Fibroblast of skin of right quadriceps (primary cell): ENCODE measurements around the gene CHMP2A.
A peak's percentile ranks its signal among the peaks of the same experiment; 100 is the strongest.
"Not testable (repeated sequence)": the region's sequence is repeated elsewhere in the genome, so short reads cannot be mapped to it uniquely, and the experiment has no call there.

ENCODE experiments used
- DNase-seq: peaks from one replicate; pipeline ENCODE4 v3.0.0-alpha.2; 2013

The CHMP2A gene

GRCh38 chr19:58554494-58555368, at the start of gene CHMP2A:
TSS of gene CHMP2A (minus strand) at chr19:58555105. CDS start at chr19:58554212, 893 bp downstream.
- peak; percentile 96 for DNase-seq

DNA sequence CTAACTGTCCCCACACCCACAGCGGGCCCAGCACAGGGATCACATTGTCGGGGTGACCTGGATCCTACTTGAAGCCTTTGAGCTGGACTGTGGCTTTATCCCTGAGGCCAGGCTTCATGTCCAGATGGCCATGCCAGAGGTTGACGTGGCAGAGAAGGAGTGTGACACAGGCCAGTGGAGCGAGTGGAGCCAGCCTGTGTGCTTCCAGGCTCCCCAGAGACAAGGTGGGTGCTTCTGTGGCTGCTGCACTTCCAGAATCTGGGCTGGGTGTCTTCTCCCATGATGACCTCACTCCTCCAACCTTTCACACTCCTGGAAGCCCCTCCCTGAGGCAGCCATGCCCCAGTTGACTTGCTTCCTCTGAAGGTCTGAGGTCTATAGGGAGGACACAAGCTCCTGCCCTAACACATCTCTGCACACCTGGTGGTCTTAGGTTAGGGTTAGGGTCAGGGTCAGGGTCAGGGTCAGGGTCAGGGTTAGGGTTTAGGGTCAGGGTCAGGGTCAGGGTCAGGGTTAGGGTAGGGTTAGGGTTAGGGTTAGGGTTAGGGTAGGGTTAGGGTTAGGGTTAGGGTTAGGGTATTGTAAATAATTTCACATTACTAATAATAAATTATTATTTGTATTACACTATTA, 31.3 kb upstream of the CHMP2A start:
- no peak for DNase-seq

DNA sequence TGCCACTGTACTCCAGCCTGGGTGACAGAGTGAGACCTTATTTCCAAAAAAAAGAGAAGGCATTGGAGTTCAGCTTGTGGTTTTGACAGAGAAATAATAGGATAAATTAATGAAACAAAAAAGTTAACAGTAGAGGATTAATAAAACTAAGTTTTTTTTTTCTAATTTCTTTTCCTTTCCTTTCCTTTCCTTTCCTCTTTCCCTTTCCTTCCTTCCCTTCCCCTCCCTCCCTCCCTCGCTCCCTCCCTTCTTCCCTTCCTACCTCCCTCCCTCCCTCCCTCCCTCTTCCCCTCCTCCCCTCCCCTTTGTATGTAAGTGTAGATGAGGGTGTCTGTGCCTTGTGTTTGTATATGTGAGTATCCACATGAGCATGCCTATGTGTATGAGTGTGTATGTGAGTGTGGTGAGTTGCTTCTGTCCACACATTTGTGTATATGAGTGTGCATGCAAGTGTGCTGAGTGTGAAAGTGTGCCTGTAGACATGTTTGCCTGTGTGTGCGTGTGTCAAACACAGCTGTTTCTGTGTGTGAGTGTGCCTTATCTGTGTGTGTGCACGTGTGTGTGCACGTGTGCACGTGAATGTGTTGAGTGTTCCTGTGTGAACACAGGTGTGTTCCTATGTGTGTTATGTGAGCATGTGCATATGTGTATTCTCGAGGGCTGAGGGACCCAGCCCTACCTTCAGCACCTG, 30.7 kb upstream of the CHMP2A start:
- no peak for DNase-seq

- DNase-seq = no peak
Measured at GRCh38 chr19:58584498-58585441, 29.9 kb upstream of the CHMP2A start.

- DNase-seq = no peak
Measured at GRCh38 chr19:58582985-58583384, 28.1 kb upstream of the CHMP2A start.

DNA sequence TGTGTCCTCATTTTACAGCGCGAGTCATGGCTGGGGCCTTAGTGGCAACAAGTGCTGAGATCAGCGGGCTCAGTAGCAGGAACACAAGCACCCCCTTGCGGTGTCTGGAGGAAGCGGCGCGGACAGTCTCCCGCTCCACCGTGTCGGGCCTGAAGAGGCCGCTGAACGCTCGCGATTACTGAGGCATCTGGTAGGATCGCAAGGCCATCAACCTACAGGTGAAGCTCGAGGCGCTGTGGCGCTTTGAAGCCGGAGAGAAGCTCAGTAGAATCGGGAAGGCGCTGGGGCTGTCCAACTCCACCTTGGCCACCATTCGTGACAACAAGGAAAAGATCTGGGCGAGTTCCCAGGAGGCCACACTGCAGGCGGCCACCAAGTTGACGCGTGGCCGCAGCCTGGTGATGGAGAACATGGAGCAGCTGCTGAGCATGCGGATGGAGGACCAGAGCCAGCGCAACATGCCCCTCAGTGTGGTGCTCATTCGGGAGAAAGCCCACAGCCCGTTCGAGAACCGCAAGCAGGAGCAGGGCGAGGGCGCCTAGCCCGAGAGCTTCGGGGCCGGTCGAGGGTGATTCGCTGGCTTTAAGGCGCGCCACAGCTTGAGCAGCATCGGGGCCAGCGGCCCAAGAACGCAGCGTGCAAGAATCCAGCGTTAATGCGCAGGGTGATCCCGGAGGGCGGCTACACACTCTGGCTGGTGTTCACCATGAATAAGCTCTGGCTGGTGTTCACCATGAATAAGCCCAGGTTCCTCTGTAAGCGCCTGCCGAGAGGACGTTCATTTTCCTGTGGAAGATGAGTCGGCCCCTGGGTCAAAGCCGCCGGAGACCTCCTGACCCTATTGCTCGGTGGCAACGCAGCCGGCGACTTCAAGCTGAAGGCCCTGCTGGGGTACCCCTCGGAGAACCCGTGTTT, 26.6 kb upstream of the CHMP2A start:
- DNase-seq = peak; percentile 84

- DNase-seq = no peak
Measured at GRCh38 chr19:58579473-58580142, 24.7 kb upstream of the CHMP2A start.

DNA sequence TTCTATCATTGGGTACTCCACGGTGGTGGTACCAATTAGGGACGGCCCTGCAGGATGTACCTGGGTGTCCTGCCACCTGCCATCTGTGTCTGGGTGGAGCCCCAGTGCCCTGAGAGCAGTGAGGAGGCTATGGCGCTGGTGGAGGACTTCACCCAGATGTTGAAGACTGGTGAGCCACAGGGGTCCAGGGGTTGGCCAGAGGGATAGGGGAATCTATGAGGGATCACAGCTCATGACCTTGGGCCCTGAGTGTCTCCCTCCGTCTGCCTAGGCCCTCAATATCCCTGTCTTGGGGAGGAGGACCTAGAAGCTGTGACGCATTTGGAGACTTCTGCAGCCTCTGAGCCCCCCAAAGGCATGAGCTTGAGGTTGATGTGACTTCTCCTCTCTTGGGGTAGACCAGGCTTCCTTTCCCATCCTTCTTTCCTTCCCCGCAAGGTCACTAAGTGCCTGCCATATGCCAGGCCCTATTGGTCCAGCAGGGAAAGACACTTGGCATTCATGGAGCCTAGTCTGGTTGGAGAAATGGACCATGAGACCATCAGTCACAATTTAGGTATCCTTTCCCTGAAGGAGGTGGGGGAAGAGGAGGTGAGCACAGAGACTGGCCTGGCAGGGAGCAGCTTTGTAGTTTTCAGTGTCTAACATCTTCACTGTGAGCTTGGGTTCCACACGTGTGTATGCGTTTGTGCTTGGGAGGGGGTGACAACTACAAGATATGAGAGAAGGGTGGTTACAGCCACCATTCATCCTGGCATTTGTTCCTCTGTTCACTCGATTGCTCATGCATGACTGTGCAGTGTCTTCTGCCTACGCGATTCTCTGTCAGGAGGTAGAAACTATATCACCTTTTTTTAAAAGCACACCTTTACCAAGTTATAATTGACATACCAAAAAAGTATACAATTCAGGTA, 23.4 kb upstream of the CHMP2A start:
- no peak for DNase-seq

DNA sequence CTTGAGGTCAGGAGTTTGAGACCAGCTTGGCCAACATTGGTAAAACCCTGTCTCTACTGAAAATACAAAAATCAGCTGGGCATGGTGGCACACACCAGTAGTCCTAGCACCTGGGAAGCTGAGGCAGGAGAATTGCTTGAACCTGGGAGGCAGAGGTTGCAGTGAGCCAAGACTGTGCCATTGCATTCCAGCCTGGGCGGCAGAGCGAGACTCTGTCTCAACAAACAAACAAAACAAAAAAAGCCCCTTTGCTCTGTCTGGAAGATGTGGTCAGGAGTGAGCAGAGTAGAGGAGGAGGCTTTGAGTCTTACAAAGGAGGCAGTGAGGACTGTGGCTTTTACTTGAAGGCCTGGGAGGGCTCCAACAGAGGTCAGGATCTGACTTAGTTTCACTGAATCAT, 22.7 kb upstream of the CHMP2A start:
- DNase-seq = not testable (repeated sequence)

DNA sequence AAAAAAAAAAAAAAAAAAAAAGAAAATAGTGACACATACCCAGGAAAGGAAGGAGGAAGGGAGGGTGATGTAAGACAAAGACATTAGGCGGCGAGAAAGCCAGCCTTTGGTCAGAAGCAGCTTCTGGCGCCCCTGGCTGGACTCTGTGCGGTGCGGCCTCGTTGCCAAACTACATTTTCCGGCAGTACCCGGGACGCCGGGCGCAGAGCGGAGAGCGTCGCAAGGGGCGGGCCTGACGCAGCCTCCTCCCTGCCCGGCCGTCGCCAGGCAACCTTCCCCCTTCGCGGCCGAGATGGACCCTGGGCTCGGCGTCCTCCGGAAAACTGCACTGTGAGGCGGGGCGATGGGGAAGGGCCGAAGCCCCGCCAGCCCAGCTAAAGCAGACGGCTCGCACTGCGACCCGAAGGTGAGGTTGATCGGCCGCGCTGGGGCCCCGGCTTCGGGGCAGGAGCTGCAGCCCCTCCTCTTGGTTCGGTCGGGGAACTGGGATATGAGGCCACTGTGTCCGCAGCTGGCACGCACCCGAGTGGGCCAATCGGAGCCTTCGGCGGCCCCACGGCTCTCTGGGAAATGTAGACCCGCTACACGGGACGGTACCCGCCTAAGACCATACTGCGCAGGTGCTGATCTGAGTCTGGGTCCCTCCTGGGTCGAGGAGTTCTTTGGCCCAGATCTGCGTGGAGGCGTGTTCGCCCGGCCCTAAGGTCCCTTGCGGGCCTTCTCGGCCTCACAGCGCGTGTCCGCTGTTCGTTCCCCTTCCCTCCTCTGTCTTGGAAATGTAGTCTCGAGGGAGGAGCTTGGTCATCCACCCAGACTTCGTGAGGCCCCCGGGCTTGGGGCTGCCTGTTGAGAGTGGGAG, 20.5 kb upstream of the CHMP2A start:
- peak; percentile 91 for DNase-seq

DNA sequence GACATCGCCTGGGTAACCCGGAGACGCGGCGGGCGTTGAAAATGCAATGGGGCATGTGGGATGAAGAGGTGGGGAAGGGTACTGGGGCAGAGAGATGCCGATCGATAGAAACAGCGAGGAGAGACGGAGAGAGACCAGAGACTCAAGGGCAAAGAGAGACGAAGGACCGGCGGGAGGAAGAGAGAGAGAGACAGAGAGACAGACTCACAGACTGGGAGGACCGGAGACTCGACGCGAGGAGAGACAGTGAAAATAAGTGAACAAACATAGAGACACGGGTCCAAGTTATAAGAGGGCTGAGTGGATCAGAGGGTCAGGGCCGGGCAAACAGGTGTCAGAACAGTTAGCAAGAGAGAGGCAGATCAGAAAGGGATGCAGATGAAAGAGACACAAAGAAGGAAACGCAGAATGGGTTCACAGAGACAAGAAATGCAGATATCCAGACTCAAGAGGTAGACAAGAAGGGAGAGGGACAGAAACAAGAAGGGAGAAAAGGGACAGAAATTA, 18.8 kb upstream of the CHMP2A start:
- DNase-seq = no peak

DNA sequence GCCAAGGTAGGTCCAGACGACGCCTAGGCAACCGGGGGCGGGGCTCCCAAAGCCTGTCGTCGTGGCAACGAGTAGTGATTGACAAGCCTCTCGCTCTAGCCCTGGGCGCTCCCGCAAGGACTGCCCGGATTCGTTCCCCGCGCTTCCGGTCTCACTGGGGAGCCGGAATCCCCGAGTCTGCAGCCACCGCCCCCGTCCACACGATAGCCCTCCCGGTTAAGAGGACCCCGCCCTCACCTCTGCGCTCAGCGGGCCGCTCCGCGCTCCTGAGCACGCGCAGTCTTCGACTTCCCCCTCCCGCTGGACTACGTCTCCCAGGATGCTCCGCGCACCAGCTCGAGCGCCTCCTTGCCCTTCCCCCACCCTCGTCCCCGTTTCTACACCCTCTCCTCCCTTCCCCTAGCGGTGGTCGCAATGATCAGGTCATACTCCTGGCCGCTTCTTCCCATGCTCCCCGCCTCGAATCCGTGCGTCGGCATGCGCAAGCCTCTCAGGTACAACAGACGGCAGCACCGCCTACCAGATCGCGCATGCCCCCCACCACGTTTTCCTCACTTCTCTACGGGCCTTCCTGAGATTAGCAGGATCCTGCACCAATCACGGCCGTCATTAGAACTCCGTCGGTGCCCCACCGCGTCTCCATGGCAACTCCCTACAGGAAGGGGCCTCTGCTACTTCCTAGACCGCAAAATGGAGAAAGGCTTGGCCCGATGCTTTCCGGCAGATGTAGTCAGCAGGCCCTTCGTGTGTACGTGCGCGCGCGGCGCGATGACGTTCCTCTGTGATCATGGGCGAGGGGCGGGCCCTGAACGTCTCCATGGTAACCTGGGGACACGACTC, 18.1 kb upstream of the CHMP2A start, which contains the start of gene MZF1:
Gene MZF1, minus strand, starts transcription at position 518 of the 840 bp plus-strand sequence. CDS start 1,946 bp downstream, outside the sequence.
- peak; percentile 100 for DNase-seq

DNA sequence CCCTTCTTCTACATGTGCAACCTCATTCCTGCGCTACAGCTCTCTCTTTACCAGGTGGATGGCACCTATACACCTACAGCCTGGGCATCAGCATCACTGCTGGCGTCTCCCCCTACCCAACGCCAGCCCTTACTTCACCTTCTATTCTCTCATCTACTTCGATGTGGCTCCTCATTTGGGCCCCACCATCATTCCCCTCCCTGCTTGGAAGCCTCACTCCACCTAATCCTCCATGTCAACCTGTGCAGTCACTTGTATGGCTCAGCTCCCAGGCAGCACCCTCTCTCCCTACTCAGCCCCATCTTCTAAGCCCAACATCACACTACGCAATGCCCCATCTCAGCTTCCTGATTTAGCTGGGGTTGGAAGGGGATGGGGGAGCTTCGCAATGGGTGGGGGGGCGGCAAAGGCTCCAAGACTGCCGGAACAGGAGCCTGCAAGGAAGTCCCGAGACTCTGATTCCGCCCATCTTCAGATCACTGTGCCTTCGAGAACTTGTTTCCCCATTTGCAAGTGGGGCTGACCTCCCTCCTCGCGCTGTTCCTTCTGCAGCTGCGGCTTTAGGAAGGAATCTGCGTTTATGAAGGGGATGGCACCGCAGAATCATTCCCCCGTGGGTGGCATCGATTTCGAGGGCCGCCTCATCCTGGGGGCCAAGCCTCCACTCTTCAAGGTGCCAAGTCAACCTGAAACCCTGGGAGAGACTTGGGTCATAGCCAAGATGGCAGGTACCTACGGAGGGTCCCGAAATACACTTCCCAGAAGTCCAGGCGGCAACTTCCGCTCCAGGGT, 17.3 kb upstream of the CHMP2A start:
- no peak for DNase-seq

DNA sequence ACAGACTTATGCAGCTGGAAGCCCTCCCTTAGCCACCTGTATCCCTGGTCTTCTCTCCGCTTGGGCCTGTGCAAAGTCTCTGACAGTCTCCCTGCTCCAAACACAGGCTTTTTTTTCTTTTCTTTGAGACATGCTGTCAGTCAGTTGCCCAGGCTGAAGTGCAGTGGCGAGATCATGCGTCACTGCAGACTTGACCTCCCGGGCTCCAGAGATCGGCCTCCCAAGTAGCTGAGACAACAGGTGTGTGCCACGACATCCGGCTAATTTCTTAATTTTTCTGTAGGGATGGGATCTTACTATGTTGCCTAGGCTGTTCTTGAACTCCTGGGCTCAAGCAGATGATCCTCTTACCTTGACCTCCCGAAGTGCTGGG, 16.7 kb upstream of the CHMP2A start:
- no peak for DNase-seq

DNA sequence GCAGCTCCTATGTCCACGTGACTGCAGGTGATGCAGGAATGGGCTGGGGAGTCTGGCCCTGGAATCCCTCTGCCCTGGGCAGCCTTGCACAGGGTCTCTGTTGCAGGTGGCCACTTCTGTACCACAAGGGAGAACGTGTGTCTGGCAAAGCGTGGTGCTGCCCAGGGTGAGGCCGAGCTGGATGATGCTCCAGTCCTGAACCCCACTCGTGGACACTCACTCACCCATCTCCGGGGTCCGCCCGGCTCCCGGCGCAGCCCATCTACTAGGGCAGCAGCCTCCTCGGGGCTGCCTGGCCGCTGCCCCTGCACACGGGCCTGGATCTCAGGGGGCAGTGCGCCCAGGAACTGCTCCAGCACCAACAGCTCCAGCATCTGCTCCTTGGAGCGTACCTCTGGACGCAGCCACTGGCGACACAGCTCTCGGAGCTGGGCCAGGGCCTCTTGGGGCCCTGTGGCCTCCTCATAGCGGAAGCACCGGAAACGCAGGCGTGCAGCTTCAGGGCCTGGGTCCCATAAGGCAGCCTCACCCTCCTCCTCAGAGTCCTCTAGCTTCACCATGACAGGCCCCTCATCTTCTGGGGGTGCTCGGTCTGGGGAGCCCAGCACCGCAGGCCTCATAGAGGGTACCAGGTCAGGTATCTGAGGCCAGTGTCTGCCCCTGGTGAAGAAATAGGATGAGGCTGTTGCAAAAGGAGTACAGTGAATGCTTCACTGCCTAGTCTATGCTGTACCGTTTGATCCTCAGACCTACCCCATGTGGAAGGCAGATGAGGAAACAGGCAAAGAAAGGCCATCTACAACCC, 16.1 kb upstream of the CHMP2A start:
- DNase-seq = no peak
